SIG-M5 (cell line): ENCODE results near the gene IPO4.

Source experiments
- DNase-seq: peaks from one replicate; lab custom pipeline; 2025; lab: John Stamatoyannopoulos, UW

The IPO4 gene

GRCh38 chr14:24192933-24193332, 4.3 kb upstream of the IPO4 start:
- no peak for DNase-seq

GRCh38 chr14:24190416-24190815, 1.8 kb upstream of the IPO4 start:
- DNase-seq, result no peak

- no peak for DNase-seq
Measured at GRCh38 chr14:24189460-24189859, 844 bp upstream of the IPO4 start.

GRCh38 chr14:24189059-24189375, 401 bp upstream of the IPO4 start:
- no peak for DNase-seq

GRCh38 chr14:24187539-24187915, 1.1 kb downstream of the IPO4 start:
- DNase-seq, result no peak

- no peak for DNase-seq
Measured at GRCh38 chr14:24186831-24187538, 1.6 kb downstream of the IPO4 start.

GRCh38 chr14:24185741-24186140, 2.9 kb downstream of the IPO4 start:
- DNase-seq, result no peak

- DNase-seq, result no peak
Measured at GRCh38 chr14:24185026-24185425, 3.6 kb downstream of the IPO4 start.

GRCh38 chr14:24184104-24184970, 4.3 kb downstream of the IPO4 start:
- DNase-seq, result no peak

GRCh38 chr14:24183014-24183481, 5.6 kb downstream of the IPO4 start:
- DNase-seq, result no peak

GRCh38 chr14:24182110-24182882, 6.3 kb downstream of the IPO4 start:
- no peak for DNase-seq

GRCh38 chr14:24181371-24182077, 7.1 kb downstream of the IPO4 start:
- no peak for DNase-seq

- DNase-seq, result no peak
Measured at GRCh38 chr14:24179961-24180796, 8.4 kb downstream of the IPO4 start.

- no peak for DNase-seq
Measured at GRCh38 chr14:24179294-24179960, 9.2 kb downstream of the IPO4 start.

- DNase-seq, result no peak
Measured at GRCh38 chr14:24178399-24179178, 10.0 kb downstream of the IPO4 start.

GRCh38 chr14:24177891-24178290, 10.7 kb downstream of the IPO4 start:
- DNase-seq, result no peak

GRCh38 chr14:24177041-24177825, 11.4 kb downstream of the IPO4 start:
- no peak for DNase-seq

GRCh38 chr14:24176599-24176998, 12.0 kb downstream of the IPO4 start:
- no peak for DNase-seq

GRCh38 chr14:24172871-24173281, 15.7 kb downstream of the IPO4 start:
- DNase-seq, result no peak
